ENCODE results near the gene MAGI2. TPM values are rescaled to one million over a fixed set of nuclear protein-coding genes. Genes with fewer than 3 reads are reported as not detected.

Gene MAGI2
- total RNA-seq, 1 donor from 2014 or later = 5.4 TPM

DNA sequence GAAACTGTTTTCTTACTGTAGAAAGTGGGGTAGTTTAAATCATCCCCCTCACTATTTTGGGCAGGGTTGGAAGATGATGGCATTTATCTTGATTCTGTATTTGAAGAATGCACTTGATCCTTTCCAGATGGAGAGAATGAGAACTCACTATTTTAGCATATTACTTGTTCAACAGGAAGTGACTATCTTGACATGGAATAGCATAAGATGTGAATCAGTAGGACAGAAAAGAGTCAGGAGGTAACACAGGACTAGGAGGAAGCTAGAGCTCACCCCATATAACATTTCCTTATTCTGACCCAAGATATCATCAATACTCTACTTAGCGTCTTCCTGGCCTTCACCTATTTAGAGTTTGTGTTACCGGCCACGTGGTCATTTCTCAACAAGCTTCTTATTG lies 1254.7 kb downstream of the MAGI2 start:
- no peaks in the 10 kb centered on the region for H3K9me3 ChIP-seq (ENCODE audit: insufficient read depth, low read depth, low read length)
- no peak overlapping the region for H3K27ac ChIP-seq (ENCODE audit: low read depth, low read length)
- peaks cover 2% of the 10 kb centered on the region for H3K9me3 Mint-ChIP-seq (ENCODE audit: unreplicated experiment)
- H3K4me1 Mint-ChIP-seq (ENCODE audit: low read depth, unreplicated experiment) = peaks cover 14% of the 10 kb centered on the region
- no peak overlapping the region for H3K4me3 Mint-ChIP-seq (ENCODE audit: unreplicated experiment)
- no peak overlapping the region for H3K4me2 ChIP-seq (ENCODE audit: low read length)
- no peaks in the 10 kb centered on the region for H4K20me1 ChIP-seq (ENCODE audit: insufficient read depth, low read length)
- H3K36me3 ChIP-seq (ENCODE audit: insufficient read depth, low read length) = no peaks in the 10 kb centered on the region
- no peaks in the 10 kb centered on the region for H3K36me3 Mint-ChIP-seq (ENCODE audit: low read depth, unreplicated experiment)
- H3K79me2 ChIP-seq (ENCODE audit: insufficient read depth, low read length) = no peaks in the 10 kb centered on the region
- peaks cover 4% of the 10 kb centered on the region for H3K4me1 ChIP-seq (ENCODE audit: insufficient read depth, low read length)
- DNase-seq (ENCODE audit: low read depth) (peak; percentile 21), FAIRE-seq (peak; percentile 91)
- no peak for TF ChIP-seq EZH2 (IDR thresholded peaks at IDR 0.05; ENCODE audit: insufficient read depth, low read length)
- TF ChIP-seq, protein P1, sequence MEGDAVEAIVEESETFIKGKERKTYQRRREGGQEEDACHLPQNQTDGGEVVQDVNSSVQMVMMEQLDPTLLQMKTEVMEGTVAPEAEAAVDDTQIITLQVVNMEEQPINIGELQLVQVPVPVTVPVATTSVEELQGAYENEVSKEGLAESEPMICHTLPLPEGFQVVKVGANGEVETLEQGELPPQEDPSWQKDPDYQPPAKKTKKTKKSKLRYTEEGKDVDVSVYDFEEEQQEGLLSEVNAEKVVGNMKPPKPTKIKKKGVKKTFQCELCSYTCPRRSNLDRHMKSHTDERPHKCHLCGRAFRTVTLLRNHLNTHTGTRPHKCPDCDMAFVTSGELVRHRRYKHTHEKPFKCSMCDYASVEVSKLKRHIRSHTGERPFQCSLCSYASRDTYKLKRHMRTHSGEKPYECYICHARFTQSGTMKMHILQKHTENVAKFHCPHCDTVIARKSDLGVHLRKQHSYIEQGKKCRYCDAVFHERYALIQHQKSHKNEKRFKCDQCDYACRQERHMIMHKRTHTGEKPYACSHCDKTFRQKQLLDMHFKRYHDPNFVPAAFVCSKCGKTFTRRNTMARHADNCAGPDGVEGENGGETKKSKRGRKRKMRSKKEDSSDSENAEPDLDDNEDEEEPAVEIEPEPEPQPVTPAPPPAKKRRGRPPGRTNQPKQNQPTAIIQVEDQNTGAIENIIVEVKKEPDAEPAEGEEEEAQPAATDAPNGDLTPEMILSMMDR (IDR thresholded peaks at IDR 0.05; ENCODE audit: insufficient read depth, low read depth, low read length) = no peak
- H3K27ac Mint-ChIP-seq (ENCODE audit: unreplicated experiment) = no peak overlapping the region
- H3K4me3 ChIP-seq (ENCODE audit: insufficient read depth, low read depth, low read length) = no peak overlapping the region
- H3K9ac ChIP-seq (ENCODE audit: low read length) = no peak overlapping the region
- H3K27me3 Mint-ChIP-seq (ENCODE audit: low read depth, unreplicated experiment) = no peaks in the 10 kb centered on the region
- H2AFZ ChIP-seq (ENCODE audit: low read depth, low read length) = no peak overlapping the region
- H3K27me3 ChIP-seq (ENCODE audit: insufficient read depth, low read length) = no peaks in the 10 kb centered on the region

DNA sequence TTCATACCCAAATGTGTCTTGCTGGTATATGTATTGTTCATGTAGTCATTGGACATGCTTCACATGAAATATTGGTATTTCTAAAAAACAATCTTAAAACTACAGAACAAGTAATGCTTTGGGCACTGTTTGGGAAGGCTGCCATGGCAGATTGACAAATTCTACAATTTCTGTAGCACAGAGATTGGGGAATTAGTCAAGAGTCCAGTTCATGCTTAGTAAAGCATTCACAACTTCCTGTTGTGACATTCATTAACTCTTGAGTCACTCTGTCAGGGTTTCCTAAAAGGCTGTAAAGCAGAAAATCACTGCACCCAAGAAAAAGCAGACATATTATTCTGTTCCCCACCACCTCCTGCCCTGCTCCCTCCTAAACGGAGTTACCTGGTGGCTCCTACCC lies 1256.0 kb downstream of the MAGI2 start:
- Histone ChIP-seq H3K79me2 (ENCODE audit: insufficient read depth, low read length) (no peaks in the 10 kb centered on the region), H3K4me1 (ENCODE audit: insufficient read depth, low read length) (peaks cover 4% of the 10 kb centered on the region), H3K27ac (ENCODE audit: low read depth, low read length) (no peak overlapping the region), H3K36me3 (ENCODE audit: insufficient read depth, low read length) (no peaks in the 10 kb centered on the region), H3K9me3 (ENCODE audit: insufficient read depth, low read depth, low read length) (no peaks in the 10 kb centered on the region), H3K4me3 (ENCODE audit: insufficient read depth, low read depth, low read length) (no peak overlapping the region), H2AFZ (ENCODE audit: low read depth, low read length) (no peak overlapping the region), H3K27me3 (ENCODE audit: insufficient read depth, low read length) (no peaks in the 10 kb centered on the region), H3K4me2 (ENCODE audit: low read length) (no peak overlapping the region), H3K9ac (ENCODE audit: low read length) (no peak overlapping the region), H4K20me1 (ENCODE audit: insufficient read depth, low read length) (no peaks in the 10 kb centered on the region)
- Mint-ChIP-seq H3K27ac (ENCODE audit: unreplicated experiment) (no peak overlapping the region), H3K27me3 (ENCODE audit: low read depth, unreplicated experiment) (no peaks in the 10 kb centered on the region), H3K9me3 (ENCODE audit: unreplicated experiment) (peaks cover 2% of the 10 kb centered on the region), H3K4me3 (ENCODE audit: unreplicated experiment) (peak overlapping the region; percentile 11), H3K36me3 (ENCODE audit: low read depth, unreplicated experiment) (no peaks in the 10 kb centered on the region), H3K4me1 (ENCODE audit: low read depth, unreplicated experiment) (peaks cover 18% of the 10 kb centered on the region)
- FAIRE-seq (peak; percentile 85), DNase-seq (ENCODE audit: low read depth) (peak; percentile 20)
- TF ChIP-seq, protein P1 (IDR thresholded peaks at IDR 0.05; ENCODE audit: insufficient read depth, low read depth, low read length) = no peak

DNA sequence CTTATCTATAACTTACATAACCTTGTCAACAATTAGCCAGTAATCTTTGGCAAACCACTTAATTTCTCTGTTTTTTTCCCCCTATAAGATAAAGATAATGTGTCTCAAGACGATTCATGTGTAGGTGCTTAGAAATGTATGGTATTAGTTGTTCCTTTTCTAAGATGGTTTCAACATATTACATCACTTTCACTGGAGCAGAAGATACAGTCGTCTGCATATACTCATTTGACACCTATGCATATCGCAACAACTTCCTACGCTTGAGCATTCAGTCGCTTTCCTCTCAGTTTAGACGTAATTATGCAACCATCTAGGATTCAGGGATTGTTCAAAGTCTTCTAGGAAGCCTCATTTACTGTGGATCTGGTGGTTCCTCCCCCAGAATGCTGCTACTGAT lies 1258.2 kb downstream of the MAGI2 start:
- Histone ChIP-seq H3K27ac (ENCODE audit: low read depth, low read length) (no peak overlapping the region), H2AFZ (ENCODE audit: low read depth, low read length) (no peak overlapping the region), H3K4me2 (ENCODE audit: low read length) (no peak overlapping the region), H3K9me3 (ENCODE audit: insufficient read depth, low read depth, low read length) (no peaks in the 10 kb centered on the region), H3K4me1 (ENCODE audit: insufficient read depth, low read length) (peaks cover 4% of the 10 kb centered on the region), H4K20me1 (ENCODE audit: insufficient read depth, low read length) (no peaks in the 10 kb centered on the region), H3K9ac (ENCODE audit: low read length) (no peak overlapping the region), H3K27me3 (ENCODE audit: insufficient read depth, low read length) (no peaks in the 10 kb centered on the region), H3K36me3 (ENCODE audit: insufficient read depth, low read length) (no peaks in the 10 kb centered on the region), H3K79me2 (ENCODE audit: insufficient read depth, low read length) (no peaks in the 10 kb centered on the region), H3K4me3 (ENCODE audit: insufficient read depth, low read depth, low read length) (no peak overlapping the region)
- Mint-ChIP-seq H3K4me3 (ENCODE audit: unreplicated experiment) (no peak overlapping the region), H3K27ac (ENCODE audit: unreplicated experiment) (no peak overlapping the region), H3K27me3 (ENCODE audit: low read depth, unreplicated experiment) (no peaks in the 10 kb centered on the region), H3K36me3 (ENCODE audit: low read depth, unreplicated experiment) (no peaks in the 10 kb centered on the region), H3K4me1 (ENCODE audit: low read depth, unreplicated experiment) (peaks cover 15% of the 10 kb centered on the region), H3K9me3 (ENCODE audit: unreplicated experiment) (peaks cover 2% of the 10 kb centered on the region)
- FAIRE-seq = peak; percentile 34
- no peak for DNase-seq (ENCODE audit: low read depth)
- TF ChIP-seq EZH2 (IDR thresholded peaks at IDR 0.05; ENCODE audit: insufficient read depth, low read length) = no peak
- TF ChIP-seq, protein P1 (IDR thresholded peaks at IDR 0.05; ENCODE audit: insufficient read depth, low read depth, low read length) = no peak

Data from astrocyte (in vitro differentiated cells and primary cell).